NCI-H345 treated with DMSO at 0.1 percent for 48 hours (cell line): ENCODE measurements around the gene OXSR1.
"Not testable (repeated sequence)": the region's sequence is repeated elsewhere in the genome, so short reads cannot be mapped to it uniquely, and the experiment has no call there.

Experiments
- DNase-seq: peaks from one replicate; lab custom pipeline; 2025; ENCODE audit not compliant: unreplicated experiment; lab: John Stamatoyannopoulos, UW

Gene OXSR1

GRCh38 chr3:38141173-38141951 is 24.0 kb upstream of the OXSR1 start:
- no peak for DNase-seq

DNA sequence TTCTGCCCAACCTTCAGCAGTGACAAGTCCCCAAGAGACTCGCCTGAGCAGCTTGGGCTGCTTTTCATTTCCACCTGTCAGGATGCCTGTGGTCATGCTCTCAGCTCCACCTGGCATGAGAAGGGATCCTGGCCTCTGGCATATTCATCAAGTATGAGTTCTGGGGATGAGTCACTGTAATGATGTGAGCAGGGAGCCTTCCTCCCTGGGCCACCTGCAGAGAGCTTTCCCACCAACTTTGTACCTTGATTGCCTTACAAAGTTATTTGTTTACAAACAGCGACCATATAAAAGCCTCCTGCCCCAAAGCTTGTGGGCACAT is 23.4 kb upstream of the OXSR1 start:
- DNase-seq, result no peak

- no peak for DNase-seq
Observed at GRCh38 chr3:38142959-38143358, 22.4 kb upstream of the OXSR1 start.

- DNase-seq, result no peak
Observed at GRCh38 chr3:38143511-38143910, 21.8 kb upstream of the OXSR1 start.

DNA sequence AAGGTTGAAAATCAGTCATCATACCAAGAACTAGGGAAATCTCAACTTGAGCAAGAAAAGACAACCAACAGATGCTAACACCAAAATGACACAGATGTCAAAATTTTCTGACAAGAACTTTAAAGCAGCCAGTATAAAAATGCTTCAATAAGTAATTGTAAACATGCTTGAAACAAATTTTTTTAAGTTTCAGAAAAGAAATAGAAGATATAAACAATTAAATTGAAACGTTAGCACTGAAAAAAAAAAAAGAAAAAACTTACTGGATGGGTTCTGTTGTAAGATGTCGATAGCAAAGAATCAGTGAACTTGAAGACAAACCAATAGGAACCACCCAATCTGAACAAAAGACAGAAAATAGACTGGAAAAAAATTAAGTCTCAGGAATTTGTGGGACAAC is 18.8 kb upstream of the OXSR1 start:
- no peak for DNase-seq

DNA sequence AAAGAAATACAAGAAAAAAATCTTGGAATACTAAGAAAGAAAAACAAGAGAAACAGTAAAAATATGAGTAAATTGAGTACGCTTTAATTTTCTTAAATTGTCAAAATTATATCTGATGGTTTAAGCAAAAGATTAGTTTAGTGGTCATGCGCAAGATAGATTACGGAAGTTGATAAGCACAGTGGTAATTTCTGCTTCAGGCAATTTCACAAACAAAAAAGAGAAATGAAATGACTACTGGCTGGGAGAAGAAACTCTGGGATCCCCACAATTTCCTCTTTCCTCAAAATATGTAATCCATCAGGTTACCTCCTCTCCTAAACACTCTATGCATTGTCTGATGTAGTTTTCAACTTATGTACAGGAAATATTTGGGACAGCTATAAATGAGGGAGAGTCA is 17.9 kb upstream of the OXSR1 start:
- DNase-seq, result no peak

DNA sequence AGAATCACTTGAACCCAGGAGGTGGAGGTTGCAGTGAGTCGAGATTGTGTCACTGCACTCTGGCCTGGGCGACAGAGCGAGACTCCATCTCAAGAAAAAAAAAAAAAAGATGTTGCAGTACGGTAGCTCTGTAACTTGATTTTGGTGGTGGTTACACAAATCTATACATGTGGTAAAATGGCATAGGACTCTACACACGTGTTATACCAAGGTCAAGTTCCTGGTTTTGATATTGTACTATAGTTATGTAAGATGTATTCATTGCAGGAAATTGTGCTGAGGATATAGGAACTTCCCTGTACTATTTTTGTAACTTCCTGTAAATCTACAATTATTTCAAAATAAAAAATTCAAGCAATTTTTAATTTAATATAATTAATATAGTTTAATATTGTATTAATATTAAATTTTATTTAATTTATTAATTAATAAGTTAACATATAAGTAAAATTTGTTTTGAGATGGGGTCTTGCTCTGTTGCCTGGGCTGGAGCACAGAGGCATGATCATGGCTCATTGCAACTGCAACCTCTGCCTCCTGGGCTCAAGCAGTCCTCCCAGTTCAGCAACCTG is 16.9 kb upstream of the OXSR1 start:
- DNase-seq, result no peak

GRCh38 chr3:38149708-38150107 is 15.6 kb upstream of the OXSR1 start:
- no peak for DNase-seq

- no peak for DNase-seq
Observed at GRCh38 chr3:38150780-38151528, 14.4 kb upstream of the OXSR1 start.

DNA sequence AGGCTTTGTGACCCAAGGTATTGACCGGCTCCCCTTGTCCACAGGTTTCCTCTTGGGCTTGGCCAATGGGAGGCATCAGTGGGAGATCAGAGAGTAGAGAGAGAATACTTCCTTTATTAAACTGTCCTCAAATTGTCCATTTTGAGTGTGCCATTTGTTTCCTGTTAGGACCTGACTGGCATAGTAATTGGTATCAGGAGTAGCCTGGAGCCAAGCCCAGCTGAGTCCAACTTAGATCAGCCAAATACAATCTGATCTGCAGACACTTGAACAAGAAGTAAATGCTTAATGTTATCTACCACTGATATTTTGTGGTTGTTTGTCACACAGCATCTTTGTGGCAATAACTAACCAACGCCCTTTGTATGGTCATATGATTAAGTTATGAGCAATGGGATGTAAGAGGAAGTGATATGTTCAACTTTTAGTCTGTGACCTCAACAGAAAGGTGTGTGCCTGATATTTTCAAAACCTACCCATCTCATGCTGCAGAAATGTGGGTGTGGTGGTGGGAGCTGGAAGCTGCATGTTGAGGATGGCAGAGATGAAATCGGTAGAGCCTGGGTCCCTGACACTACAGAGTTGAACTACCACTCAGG is 13.6 kb upstream of the OXSR1 start:
- DNase-seq, result no peak

- DNase-seq, result no peak
Observed at GRCh38 chr3:38152609-38153008, 12.7 kb upstream of the OXSR1 start.

DNA sequence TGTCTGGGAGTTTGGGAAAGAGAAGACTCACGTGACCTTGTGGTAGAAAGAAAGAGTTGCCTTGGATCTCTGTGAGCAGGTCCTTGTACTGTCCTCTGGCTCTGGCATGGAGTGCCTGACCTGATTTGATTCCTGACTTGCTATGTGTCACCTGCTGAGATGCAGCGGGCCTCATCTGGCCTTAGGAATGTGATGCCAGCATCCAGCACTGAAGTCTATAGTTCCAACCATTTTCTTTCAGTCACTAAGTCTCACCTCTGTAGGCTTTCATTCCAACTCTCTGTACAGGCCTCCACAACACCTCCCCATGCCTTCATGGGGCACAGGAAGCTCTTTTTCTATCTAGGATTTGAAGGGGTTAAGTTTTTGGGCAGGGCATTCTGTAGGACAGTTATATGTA is 12.1 kb upstream of the OXSR1 start:
- no peak for DNase-seq

DNA sequence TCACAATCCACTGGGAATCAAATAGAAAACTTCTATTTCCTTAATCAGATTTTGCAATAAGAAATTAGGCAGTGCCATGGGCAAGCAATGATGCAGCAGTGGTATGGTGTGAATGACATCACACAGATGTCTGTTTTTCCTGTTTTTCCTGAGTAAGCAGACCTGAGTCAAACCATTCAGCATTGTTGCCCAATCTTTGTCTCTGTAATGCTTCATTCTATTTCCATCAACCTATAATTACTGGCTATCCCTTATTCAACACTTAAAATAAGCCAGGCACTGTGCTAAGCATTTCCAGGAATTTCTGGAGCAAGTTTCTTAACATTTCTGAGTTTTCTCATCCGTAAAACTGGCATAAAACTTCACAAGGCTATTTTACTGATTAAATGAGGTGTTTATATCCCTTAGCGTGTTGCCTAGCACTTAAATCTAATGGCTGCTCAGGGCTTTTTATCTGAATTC is 11.3 kb upstream of the OXSR1 start:
- no peak for DNase-seq

GRCh38 chr3:38154625-38155255 is 10.6 kb upstream of the OXSR1 start:
- DNase-seq, result no peak

DNA sequence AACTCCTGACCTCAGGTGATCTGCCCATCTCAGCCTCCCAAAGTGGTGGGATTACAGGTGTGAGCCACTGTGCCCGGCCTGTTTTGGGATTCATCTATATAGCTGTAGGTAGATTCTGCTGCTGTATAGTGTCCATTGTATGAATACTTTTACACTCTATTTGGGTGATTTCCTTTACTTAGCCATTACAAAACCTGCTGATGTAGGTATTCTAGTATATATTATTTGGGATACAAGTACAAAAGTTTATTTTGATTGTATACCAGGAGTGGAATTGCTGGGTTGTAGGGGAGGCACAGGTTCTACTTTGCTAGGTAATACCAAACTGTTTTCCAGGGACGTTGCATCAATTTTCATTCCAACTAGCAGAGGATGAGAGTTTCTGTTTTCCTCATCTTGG is 9.5 kb upstream of the OXSR1 start:
- DNase-seq, result no peak

DNA sequence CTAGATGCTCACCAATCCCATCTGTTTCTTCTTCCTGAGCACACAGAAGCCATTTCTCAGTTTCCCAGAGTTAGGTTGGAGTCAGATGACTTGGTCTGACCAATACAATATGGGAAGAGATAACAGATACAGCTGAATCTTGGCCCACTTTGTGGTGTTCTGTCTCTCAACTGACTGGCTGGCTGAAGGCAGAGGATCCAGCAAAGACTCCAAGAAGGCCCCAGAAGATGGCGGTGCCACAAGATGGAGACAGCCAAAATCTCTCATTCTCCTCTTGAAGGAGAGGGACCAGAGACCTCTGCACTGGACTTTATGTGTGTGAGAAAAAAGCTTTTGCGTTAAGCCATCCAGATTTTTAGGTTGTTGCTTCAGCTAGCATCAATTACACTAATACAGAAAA is 8.2 kb upstream of the OXSR1 start:
- no peak for DNase-seq

GRCh38 chr3:38157595-38157994 is 7.7 kb upstream of the OXSR1 start:
- no peak for DNase-seq

DNA sequence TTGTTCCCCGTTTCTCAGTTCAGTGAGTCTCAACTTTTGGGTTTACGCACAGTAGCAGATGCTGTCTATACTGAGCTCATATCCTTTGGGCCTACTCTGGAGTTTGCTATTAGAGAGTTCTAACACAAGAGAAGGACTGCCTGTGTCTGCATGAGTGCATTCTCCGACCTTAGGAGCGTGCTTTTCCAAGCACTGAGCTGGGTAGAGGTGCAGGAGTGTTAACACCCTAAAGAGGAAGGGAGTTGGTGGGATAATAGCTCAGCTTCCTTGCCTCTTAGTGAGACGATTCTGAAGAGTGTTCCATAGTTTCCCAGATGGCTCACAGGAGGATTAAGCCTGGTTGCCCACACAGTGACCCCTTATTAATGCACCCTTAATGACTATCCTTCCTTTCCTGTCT is 6.9 kb upstream of the OXSR1 start:
- DNase-seq, result no peak

DNA sequence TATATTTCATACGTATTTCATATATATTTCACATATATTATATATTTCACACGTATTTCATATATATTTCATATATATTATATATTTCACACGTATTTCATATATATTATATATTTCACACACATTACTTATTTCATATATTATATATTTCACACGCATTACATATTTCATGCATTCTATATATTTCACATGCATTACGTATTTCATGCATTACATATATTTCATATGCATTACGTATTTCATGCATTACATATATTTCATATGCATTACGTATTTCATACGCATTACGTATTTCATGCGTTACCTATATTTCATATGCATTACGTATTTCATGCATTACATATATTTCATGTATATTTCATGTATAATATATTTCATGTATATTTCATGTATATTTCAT is 4.6 kb upstream of the OXSR1 start:
- DNase-seq, result not testable (repeated sequence)

DNA sequence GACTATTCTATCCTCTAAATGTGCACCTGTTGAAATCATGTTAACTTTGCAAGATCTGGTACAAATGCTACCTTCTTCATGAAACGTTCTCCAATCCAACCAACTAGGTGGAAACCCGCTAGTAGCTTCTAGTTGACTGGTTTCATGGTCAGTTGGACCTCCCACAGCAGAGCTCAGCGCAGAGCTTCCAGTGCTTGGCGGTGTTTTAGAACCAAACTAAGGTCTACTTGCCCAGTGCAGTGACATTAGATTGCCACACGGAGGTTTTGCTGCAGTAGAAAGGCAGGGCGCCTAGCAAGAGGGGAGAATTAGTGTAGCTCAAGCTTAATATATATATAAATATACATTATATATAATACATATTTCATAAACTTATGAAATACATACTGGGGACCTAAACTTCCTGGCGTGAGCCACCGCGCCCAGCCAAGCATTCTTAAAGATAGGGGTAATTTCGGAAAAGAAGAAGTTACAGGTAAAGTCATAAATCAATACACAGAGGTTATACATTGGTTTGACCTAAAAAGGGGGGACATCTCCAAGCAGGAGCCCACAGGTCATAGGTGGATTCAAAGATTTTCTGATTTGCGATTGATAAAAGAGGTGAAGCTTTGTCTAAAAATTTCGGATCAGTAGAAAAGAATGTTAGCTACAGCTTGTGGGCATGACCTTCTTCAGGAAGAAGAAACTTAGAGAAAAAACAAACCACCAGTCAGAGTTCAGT is 2.1 kb upstream of the OXSR1 start:
- DNase-seq, result no peak
